Muscle layer of colon (tissue), 2 donors: Measurements from ENCODE around the gene UBL4B.

ENCODE experiments used
- H3K27ac ChIP-seq: one replicate; pipeline ENCODE4 v1.7.0; 2013; ENCODE audit warnings: low read depth, mild to moderate bottlenecking, low read length, moderate library complexity
- H3K27me3 ChIP-seq, 2 donors: one replicate each; pipeline ENCODE4 v1.7.0; 2013; ENCODE audit warnings: low read length in 2 of 2, mild to moderate bottlenecking in 2 of 2; ENCODE audit not compliant: insufficient read depth in 2 of 2, control insufficient read depth in 1 of 2
- H3K36me3 ChIP-seq: one replicate; pipeline ENCODE4 v1.7.0; 2013; ENCODE audit warnings: mild to moderate bottlenecking, low read length; ENCODE audit not compliant: insufficient read depth
- H3K4me1 ChIP-seq: one replicate; pipeline ENCODE4 v1.7.0; 2013; ENCODE audit warnings: mild to moderate bottlenecking, low read length; ENCODE audit not compliant: insufficient read depth
- H3K4me3 ChIP-seq, 2 donors: one replicate each; pipeline ENCODE4 v1.7.0; 2013; ENCODE audit warnings: low read length in 2 of 2, low read depth in 1 of 2, mild to moderate bottlenecking in 1 of 2, moderate library complexity in 1 of 2
- H3K9ac ChIP-seq: one replicate; pipeline ENCODE4 v1.7.0; 2013; ENCODE audit warnings: low read length
- H3K9me3 ChIP-seq: one replicate; pipeline ENCODE4 v1.7.0; 2013; ENCODE audit warnings: mild to moderate bottlenecking, low read length
- donor health status: abdominal sarcoma.
- donor health status: Adenocarcinoma of cecum.

Gene UBL4B

GRCh38 chr1:110087812-110088738, 24.2 kb upstream of the UBL4B start:
- Histone ChIP-seq H3K36me3 (no peaks in the 10 kb centered on the region), H3K27me3 (no peaks in the 10 kb centered on the region), H3K4me3 (no peak overlapping the region), H3K4me1 (peaks cover 6% of the 10 kb centered on the region), H3K9me3 (no peaks in the 10 kb centered on the region), H3K9ac (no peak overlapping the region), H3K27ac (no peak overlapping the region)

GRCh38 chr1:110088739-110089316, 23.4 kb upstream of the UBL4B start:
- Histone ChIP-seq H3K4me1 (no peaks in the 10 kb centered on the region), H3K27me3 (no peaks in the 10 kb centered on the region), H3K36me3 (no peaks in the 10 kb centered on the region), H3K9ac (no peak overlapping the region), H3K27ac (no peak overlapping the region), H3K9me3 (no peaks in the 10 kb centered on the region), H3K4me3 (no peak overlapping the region)

GRCh38 chr1:110089561-110090275, 22.5 kb upstream of the UBL4B start:
- H3K9ac ChIP-seq, result no peak overlapping the region
- H3K4me1 ChIP-seq, result no peaks in the 10 kb centered on the region
- H3K27ac ChIP-seq, result no peak overlapping the region
- no peaks in the 10 kb centered on the region for H3K9me3 ChIP-seq
- no peaks in the 10 kb centered on the region for H3K36me3 ChIP-seq
- H3K27me3 ChIP-seq, result no peaks in the 10 kb centered on the region
- H3K4me3 ChIP-seq, result no peak overlapping the region

GRCh38 chr1:110091381-110091780, 20.9 kb upstream of the UBL4B start:
- H3K36me3 ChIP-seq, result no peaks in the 10 kb centered on the region
- H3K9ac ChIP-seq, result no peak overlapping the region
- H3K4me1 ChIP-seq, result no peaks in the 10 kb centered on the region
- H3K9me3 ChIP-seq, result no peaks in the 10 kb centered on the region
- H3K27me3 ChIP-seq, result no peaks in the 10 kb centered on the region
- no peak overlapping the region for H3K4me3 ChIP-seq
- no peak overlapping the region for H3K27ac ChIP-seq

- no peaks in the 10 kb centered on the region for H3K27me3 ChIP-seq
These were observed 20.5 kb upstream of the UBL4B start for GRCh38 chr1:110091791-110092190.

GRCh38 chr1:110092991-110093390, 19.3 kb upstream of the UBL4B start:
- no peaks in the 10 kb centered on the region for H3K4me1 ChIP-seq
- H3K4me3 ChIP-seq, result no peak overlapping the region
- H3K9ac ChIP-seq, result no peak overlapping the region
- H3K9me3 ChIP-seq, result no peaks in the 10 kb centered on the region
- H3K27ac ChIP-seq, result no peak overlapping the region
- H3K27me3 ChIP-seq, result no peaks in the 10 kb centered on the region
- no peaks in the 10 kb centered on the region for H3K36me3 ChIP-seq

More at GRCh38 chr1:110091791-110092190, 20.5 kb upstream of the UBL4B start:
- Histone ChIP-seq H3K36me3 (no peaks in the 10 kb centered on the region), H3K4me3 (no peak overlapping the region), H3K9ac (no peak overlapping the region), H3K9me3 (no peaks in the 10 kb centered on the region), H3K27ac (no peak overlapping the region), H3K4me1 (no peaks in the 10 kb centered on the region)

GRCh38 chr1:110094931-110095654, 17.1 kb upstream of the UBL4B start:
- Histone ChIP-seq H3K36me3 (no peaks in the 10 kb centered on the region), H3K9ac (no peak overlapping the region)

GRCh38 chr1:110097507-110098221, 14.6 kb upstream of the UBL4B start:
- Histone ChIP-seq H3K4me3 (no peak overlapping the region), H3K9me3 (no peaks in the 10 kb centered on the region), H3K9ac (no peak overlapping the region), H3K27me3 (peaks cover 0 to 6% of the 10 kb centered on the region in 2 donors), H3K36me3 (no peaks in the 10 kb centered on the region), H3K27ac (no peak overlapping the region), H3K4me1 (no peaks in the 10 kb centered on the region)

More at GRCh38 chr1:110094931-110095654, 17.1 kb upstream of the UBL4B start:
- Histone ChIP-seq H3K4me1 (no peaks in the 10 kb centered on the region), H3K4me3 (no peak overlapping the region), H3K27ac (no peak overlapping the region), H3K27me3 (peaks cover 0 to 6% of the 10 kb centered on the region in 2 donors), H3K9me3 (no peaks in the 10 kb centered on the region)

- Histone ChIP-seq H3K4me1 (no peaks in the 10 kb centered on the region), H3K9ac (no peak overlapping the region), H3K4me3 (no peak overlapping the region), H3K9me3 (no peaks in the 10 kb centered on the region), H3K27ac (no peak overlapping the region), H3K36me3 (no peaks in the 10 kb centered on the region), H3K27me3 (peaks cover 0 to 6% of the 10 kb centered on the region in 2 donors)
These were observed 13.8 kb upstream of the UBL4B start for GRCh38 chr1:110098222-110099026.

- no peak overlapping the region for H3K4me3 ChIP-seq
- H3K27ac ChIP-seq, result no peak overlapping the region
- no peaks in the 10 kb centered on the region for H3K4me1 ChIP-seq
- no peaks in the 10 kb centered on the region for H3K36me3 ChIP-seq
- no peak overlapping the region for H3K9ac ChIP-seq
- H3K27me3 ChIP-seq, result peaks cover 0 to 6% of the 10 kb centered on the region in 2 donors
- H3K9me3 ChIP-seq, result no peaks in the 10 kb centered on the region
These were observed 11.9 kb upstream of the UBL4B start for GRCh38 chr1:110100335-110100734.
